Breast epithelium (tissue), 3 donors: ENCODE data around the gene CRIM1.

Source experiments
- POLR2A ChIP-seq: fragments of 450-650 bp; IDR thresholded peaks from one replicate; pipeline ENCODE4 v1.6.1; 2016; ENCODE audit warnings: antibody characterized with exemption, mild to moderate bottlenecking, moderate library complexity
- TF ChIP-seq, protein P1 (sequence below), 3 donors: fragments of 450-650 bp; IDR thresholded peaks; one replicate each; pipeline ENCODE4 v1.5.1; 2016 to 2017; ENCODE audit warnings: antibody characterized with exemption in 3 of 3, mild to moderate bottlenecking in 3 of 3, moderate library complexity in 3 of 3

DNA sequence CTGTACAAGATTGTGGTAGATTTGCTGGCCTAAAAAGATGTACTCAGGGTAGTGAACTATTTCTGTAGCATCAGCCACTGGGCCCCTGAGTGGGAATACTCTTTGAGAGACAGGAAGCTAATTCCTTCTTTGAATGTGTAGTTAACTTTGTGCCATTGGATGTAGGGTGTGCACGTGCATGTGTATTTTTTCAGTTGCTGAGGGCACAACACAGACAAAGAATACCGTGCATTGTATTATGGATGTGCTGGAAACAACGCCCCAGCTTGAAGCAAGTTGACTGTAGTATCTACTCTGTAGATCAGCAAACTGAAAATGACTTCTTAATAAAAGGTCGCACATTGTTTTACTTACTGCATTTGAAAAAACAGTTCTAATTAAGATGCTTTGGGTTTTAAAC, 14.1 kb downstream of the CRIM1 start:
- TF ChIP-seq POLR2A = no peak
- TF ChIP-seq, protein P1, sequence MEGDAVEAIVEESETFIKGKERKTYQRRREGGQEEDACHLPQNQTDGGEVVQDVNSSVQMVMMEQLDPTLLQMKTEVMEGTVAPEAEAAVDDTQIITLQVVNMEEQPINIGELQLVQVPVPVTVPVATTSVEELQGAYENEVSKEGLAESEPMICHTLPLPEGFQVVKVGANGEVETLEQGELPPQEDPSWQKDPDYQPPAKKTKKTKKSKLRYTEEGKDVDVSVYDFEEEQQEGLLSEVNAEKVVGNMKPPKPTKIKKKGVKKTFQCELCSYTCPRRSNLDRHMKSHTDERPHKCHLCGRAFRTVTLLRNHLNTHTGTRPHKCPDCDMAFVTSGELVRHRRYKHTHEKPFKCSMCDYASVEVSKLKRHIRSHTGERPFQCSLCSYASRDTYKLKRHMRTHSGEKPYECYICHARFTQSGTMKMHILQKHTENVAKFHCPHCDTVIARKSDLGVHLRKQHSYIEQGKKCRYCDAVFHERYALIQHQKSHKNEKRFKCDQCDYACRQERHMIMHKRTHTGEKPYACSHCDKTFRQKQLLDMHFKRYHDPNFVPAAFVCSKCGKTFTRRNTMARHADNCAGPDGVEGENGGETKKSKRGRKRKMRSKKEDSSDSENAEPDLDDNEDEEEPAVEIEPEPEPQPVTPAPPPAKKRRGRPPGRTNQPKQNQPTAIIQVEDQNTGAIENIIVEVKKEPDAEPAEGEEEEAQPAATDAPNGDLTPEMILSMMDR (IDR thresholded peaks at IDR 0.05) = no peak
